ENCODE results near the gene MGA. TPM values are rescaled to one million over a fixed set of nuclear protein-coding genes. Genes with fewer than 3 reads are reported as not detected.

The MGA gene
- total and polyA plus RNA-seq, 2 donors (not counting 1 experiment from before 2014, with no cell fraction given), result 6.5 to 33.7 TPM

DNA sequence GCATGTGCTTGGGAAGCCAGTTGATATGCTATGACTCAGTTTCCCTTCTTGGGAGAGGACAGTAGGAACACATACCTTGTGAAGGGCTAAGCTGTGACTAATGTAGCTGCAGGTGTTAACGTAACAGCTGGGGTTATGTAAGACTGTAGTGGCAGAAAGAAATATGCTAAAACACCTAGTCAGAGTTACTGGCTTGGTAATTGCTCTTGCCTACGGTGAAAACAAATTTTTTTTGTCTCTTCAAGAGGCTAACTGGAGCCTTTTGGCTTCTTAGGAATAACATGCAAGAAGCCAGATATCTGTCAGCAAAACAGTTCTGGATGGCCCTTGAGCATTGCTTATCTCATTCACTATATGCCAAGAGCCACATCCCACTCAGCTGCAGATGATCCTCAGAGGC, 115.4 kb downstream of the MGA start:
- H3K4me2 ChIP-seq (ENCODE audit: extremely low read depth, insufficient read depth, low read length), result peak overlapping the region; percentile 98
- H3K4me3 ChIP-seq (replicated peaks in 1 of 4; ENCODE audit: control extremely low read depth in 1 of 4, insufficient read depth in 1 of 4, low read depth in 3 of 4, low read length in 4 of 4), result peak overlapping the region; percentile 79 to 92 (median 87)
- H3K27me3 ChIP-seq (ENCODE audit: control insufficient read depth, insufficient read depth, low read length), result no peaks in the 10 kb centered on the region
- H3K9ac ChIP-seq (ENCODE audit: insufficient read depth, low read length), result no peak overlapping the region
- H3K36me3 ChIP-seq (ENCODE audit: control insufficient read depth, insufficient read depth, low read length), result no peaks in the 10 kb centered on the region
- H2AFZ ChIP-seq (ENCODE audit: low read length), result no peak overlapping the region
- DNase-seq (ENCODE audit: low read depth in 2 of 2), result peak in 1 of 2 donors; percentile 43
- H3K4me1 ChIP-seq (ENCODE audit: control insufficient read depth, extremely low read depth, insufficient read depth, low read length), result peaks cover 26% of the 10 kb centered on the region
- H3K27ac ChIP-seq (ENCODE audit: insufficient read depth, low read length), result peak overlapping the region; percentile 86
- no peaks in the 10 kb centered on the region for H4K20me1 ChIP-seq (ENCODE audit: control insufficient read depth, extremely low read depth, insufficient read depth, low read length)
- H3K79me2 ChIP-seq (ENCODE audit: control insufficient read depth, insufficient read depth, low read length), result peaks cover 37% of the 10 kb centered on the region
- no peaks in the 10 kb centered on the region for H3K9me3 ChIP-seq (ENCODE audit: control insufficient read depth, insufficient read depth, low read depth, low read length)
- TF ChIP-seq, protein P1, sequence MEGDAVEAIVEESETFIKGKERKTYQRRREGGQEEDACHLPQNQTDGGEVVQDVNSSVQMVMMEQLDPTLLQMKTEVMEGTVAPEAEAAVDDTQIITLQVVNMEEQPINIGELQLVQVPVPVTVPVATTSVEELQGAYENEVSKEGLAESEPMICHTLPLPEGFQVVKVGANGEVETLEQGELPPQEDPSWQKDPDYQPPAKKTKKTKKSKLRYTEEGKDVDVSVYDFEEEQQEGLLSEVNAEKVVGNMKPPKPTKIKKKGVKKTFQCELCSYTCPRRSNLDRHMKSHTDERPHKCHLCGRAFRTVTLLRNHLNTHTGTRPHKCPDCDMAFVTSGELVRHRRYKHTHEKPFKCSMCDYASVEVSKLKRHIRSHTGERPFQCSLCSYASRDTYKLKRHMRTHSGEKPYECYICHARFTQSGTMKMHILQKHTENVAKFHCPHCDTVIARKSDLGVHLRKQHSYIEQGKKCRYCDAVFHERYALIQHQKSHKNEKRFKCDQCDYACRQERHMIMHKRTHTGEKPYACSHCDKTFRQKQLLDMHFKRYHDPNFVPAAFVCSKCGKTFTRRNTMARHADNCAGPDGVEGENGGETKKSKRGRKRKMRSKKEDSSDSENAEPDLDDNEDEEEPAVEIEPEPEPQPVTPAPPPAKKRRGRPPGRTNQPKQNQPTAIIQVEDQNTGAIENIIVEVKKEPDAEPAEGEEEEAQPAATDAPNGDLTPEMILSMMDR (conservative IDR thresholded peaks at IDR 0.05 in 1 of 2, IDR thresholded peaks at IDR 0.05 in 1 of 2; ENCODE audit: low read depth in 1 of 2, low read length in 2 of 2), result no peak
- no peak for TF ChIP-seq EZH2 (IDR thresholded peaks at IDR 0.05; ENCODE audit: low read length, missing control alignments)

DNA sequence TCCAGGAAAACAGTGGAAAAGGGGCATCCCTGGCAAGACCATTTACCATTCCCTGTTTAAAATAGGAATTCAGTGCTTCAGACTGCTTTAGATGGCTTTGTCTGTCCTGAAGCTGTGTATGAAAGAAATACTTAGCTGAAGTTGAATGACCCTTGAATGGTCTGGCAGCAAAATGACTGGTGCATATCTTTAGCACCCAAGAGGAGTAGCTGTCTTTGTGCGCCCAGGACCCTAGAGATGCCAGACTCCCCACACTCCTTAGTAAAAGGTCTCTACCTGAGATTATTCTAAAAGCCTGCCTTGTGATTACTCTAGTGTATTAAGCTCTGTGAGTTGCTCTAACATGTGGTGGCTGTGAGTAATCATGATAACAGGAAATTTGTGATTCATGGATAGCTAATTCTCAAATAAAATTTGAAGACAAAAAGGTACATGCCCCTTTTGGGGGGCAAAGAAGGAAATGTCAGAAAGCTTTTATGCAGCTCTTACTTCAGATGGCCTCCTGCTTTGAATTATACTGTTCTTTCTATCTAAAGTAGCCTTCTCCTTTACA, 117.3 kb downstream of the MGA start:
- Histone ChIP-seq H3K27ac (ENCODE audit: insufficient read depth, low read length) (peak overlapping the region; percentile 11), H3K4me1 (ENCODE audit: control insufficient read depth, extremely low read depth, insufficient read depth, low read length) (peaks cover 26% of the 10 kb centered on the region)

DNA sequence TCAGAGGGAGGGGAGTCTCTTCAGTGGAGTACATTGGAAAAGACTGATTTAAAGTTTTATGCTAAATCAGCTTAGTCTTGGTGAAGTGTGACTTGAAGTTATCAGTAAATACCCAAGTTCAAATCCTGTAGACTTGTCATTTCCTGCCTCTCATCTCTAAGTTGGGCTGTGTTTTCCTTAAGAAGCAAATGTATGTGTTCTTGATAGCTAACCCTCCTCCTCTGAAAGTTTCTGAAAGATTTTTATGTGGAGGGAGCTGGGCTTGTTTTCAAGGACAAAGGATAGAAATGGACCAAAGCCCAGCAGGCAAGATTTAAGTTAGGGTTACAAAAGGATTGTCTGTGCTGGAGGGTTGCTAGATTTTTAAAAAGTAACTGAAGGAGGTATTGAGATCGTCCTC, 118.3 kb downstream of the MGA start:
- no peak for DNase-seq (ENCODE audit: low read depth in 2 of 2)
- H3K4me2 ChIP-seq (ENCODE audit: extremely low read depth, insufficient read depth, low read length), result no peak overlapping the region
- no peaks in the 10 kb centered on the region for H3K36me3 ChIP-seq (ENCODE audit: control insufficient read depth, insufficient read depth, low read length)
- peaks cover 54% of the 10 kb centered on the region for H3K79me2 ChIP-seq (ENCODE audit: control insufficient read depth, insufficient read depth, low read length)
- H3K4me3 ChIP-seq (replicated peaks in 1 of 4; ENCODE audit: control extremely low read depth in 1 of 4, insufficient read depth in 1 of 4, low read depth in 3 of 4, low read length in 4 of 4), result no peak overlapping the region
- H2AFZ ChIP-seq (ENCODE audit: low read length), result no peak overlapping the region
- peaks cover 21% of the 10 kb centered on the region for H3K4me1 ChIP-seq (ENCODE audit: control insufficient read depth, extremely low read depth, insufficient read depth, low read length)
- no peaks in the 10 kb centered on the region for H4K20me1 ChIP-seq (ENCODE audit: control insufficient read depth, extremely low read depth, insufficient read depth, low read length)
- no peak overlapping the region for H3K27ac ChIP-seq (ENCODE audit: insufficient read depth, low read length)
- TF ChIP-seq, protein P1 (conservative IDR thresholded peaks at IDR 0.05 in 1 of 2, IDR thresholded peaks at IDR 0.05 in 1 of 2; ENCODE audit: low read depth in 1 of 2, low read length in 2 of 2), result no peak
- TF ChIP-seq EZH2 (IDR thresholded peaks at IDR 0.05; ENCODE audit: low read length, missing control alignments), result no peak
- no peaks in the 10 kb centered on the region for H3K9me3 ChIP-seq (ENCODE audit: control insufficient read depth, insufficient read depth, low read depth, low read length)
- H3K9ac ChIP-seq (ENCODE audit: insufficient read depth, low read length), result no peak overlapping the region
- no peaks in the 10 kb centered on the region for H3K27me3 ChIP-seq (ENCODE audit: control insufficient read depth, insufficient read depth, low read length)

More for the DNA sequence above, 117.3 kb downstream of the MGA start:
- H3K9ac ChIP-seq (ENCODE audit: insufficient read depth, low read length), result no peak overlapping the region
- H2AFZ ChIP-seq (ENCODE audit: low read length), result no peak overlapping the region
- no peaks in the 10 kb centered on the region for H4K20me1 ChIP-seq (ENCODE audit: control insufficient read depth, extremely low read depth, insufficient read depth, low read length)
- H3K36me3 ChIP-seq (ENCODE audit: control insufficient read depth, insufficient read depth, low read length), result no peaks in the 10 kb centered on the region
- no peaks in the 10 kb centered on the region for H3K9me3 ChIP-seq (ENCODE audit: control insufficient read depth, insufficient read depth, low read depth, low read length)
- peaks cover 45% of the 10 kb centered on the region for H3K79me2 ChIP-seq (ENCODE audit: control insufficient read depth, insufficient read depth, low read length)
- H3K4me3 ChIP-seq (replicated peaks in 1 of 4; ENCODE audit: control extremely low read depth in 1 of 4, insufficient read depth in 1 of 4, low read depth in 3 of 4, low read length in 4 of 4), result peak overlapping the region in 1 of 4 experiments; percentile 31
- DNase-seq (ENCODE audit: low read depth in 2 of 2), result peak in 1 of 2 donors; percentile 55
- TF ChIP-seq EZH2 (IDR thresholded peaks at IDR 0.05; ENCODE audit: low read length, missing control alignments), result no peak
- TF ChIP-seq, protein P1 (conservative IDR thresholded peaks at IDR 0.05 in 1 of 2, IDR thresholded peaks at IDR 0.05 in 1 of 2; ENCODE audit: low read depth in 1 of 2, low read length in 2 of 2), result no peak
- peak overlapping the region; percentile 74 for H3K4me2 ChIP-seq (ENCODE audit: extremely low read depth, insufficient read depth, low read length)
- H3K27me3 ChIP-seq (ENCODE audit: control insufficient read depth, insufficient read depth, low read length), result no peaks in the 10 kb centered on the region
